MG63 (cell line): ENCODE measurements around the gene FAM25G. TPM values are rescaled to one million over a fixed set of nuclear protein-coding genes. Genes with fewer than 3 reads are reported as not detected.
"Not testable (repeated sequence)": the region's sequence is repeated elsewhere in the genome, so short reads cannot be mapped to it uniquely, and the experiment has no call there.

Experiments
- DNase-seq: peaks from one replicate; pipeline ENCODE4 v3.0.0-alpha.2; 2020
- H3K27me3 ChIP-seq: fragments of 250-450 bp; sonication (Bioruptor Pico); 2 replicates; pipeline ENCODE4 v1.5.1; 2020; ENCODE audit warnings: mild to moderate bottlenecking, moderate library complexity
- H3K36me3 ChIP-seq: fragments of 250-450 bp; sonication (Bioruptor Pico); 2 replicates; pipeline ENCODE4 v1.5.1; 2020; ENCODE audit warnings: mild to moderate bottlenecking, moderate library complexity
- H3K4me3 ChIP-seq: fragments of 250-450 bp; sonication (Bioruptor Pico); 2 replicates; pipeline ENCODE4 v1.5.1; 2020; ENCODE audit warnings: mild to moderate bottlenecking, moderate library complexity
- H3K9me3 ChIP-seq: fragments of 250-450 bp; sonication (Bioruptor Pico); 2 replicates; pipeline ENCODE4 v1.5.1; 2020; ENCODE audit warnings: mild to moderate bottlenecking, moderate library complexity
- total RNA-seq: library from RNA; depleted of rRNA; stranded (reverse); fragments of >200 nt; shearing (Covaris generic); gene quantifications from 2 replicates; pipeline ENCODE4 v1.2.3, GENCODE V29; 2014; ENCODE audit warnings: low replicate concordance

Gene FAM25G
- total RNA-seq, 1 experiment from 2014 or later = not detected

GRCh38 chr10:47472072-47472471 is 19.4 kb downstream of the FAM25G start:
- H3K4me3 ChIP-seq, H3K9me3 ChIP-seq, H3K27me3 ChIP-seq, H3K36me3 ChIP-seq, DNase-seq: not testable (repeated sequence)

GRCh38 chr10:47468731-47469528 is 22.6 kb downstream of the FAM25G start:
- not testable (repeated sequence) for H3K27me3 ChIP-seq, H3K4me3 ChIP-seq, DNase-seq

GRCh38 chr10:47467957-47468356 is 23.5 kb downstream of the FAM25G start:
- not testable (repeated sequence) for H3K4me3 ChIP-seq, H3K36me3 ChIP-seq, DNase-seq, H3K9me3 ChIP-seq, H3K27me3 ChIP-seq

More at GRCh38 chr10:47468731-47469528, 22.6 kb downstream of the FAM25G start:
- H3K36me3 ChIP-seq, H3K9me3 ChIP-seq: not testable (repeated sequence)

- H3K27me3 ChIP-seq, H3K36me3 ChIP-seq, H3K9me3 ChIP-seq, DNase-seq, H3K4me3 ChIP-seq: not testable (repeated sequence)
These were observed 24.0 kb downstream of the FAM25G start for GRCh38 chr10:47467458-47467857.

GRCh38 chr10:47465216-47465917 is 26.1 kb downstream of the FAM25G start:
- DNase-seq, H3K4me3 ChIP-seq, H3K9me3 ChIP-seq, H3K36me3 ChIP-seq, H3K27me3 ChIP-seq: not testable (repeated sequence)

GRCh38 chr10:47462577-47463358 is 28.7 kb downstream of the FAM25G start:
- not testable (repeated sequence) for H3K9me3 ChIP-seq, H3K36me3 ChIP-seq, H3K27me3 ChIP-seq, DNase-seq, H3K4me3 ChIP-seq

GRCh38 chr10:47461261-47461687 is 30.2 kb downstream of the FAM25G start:
- not testable (repeated sequence) for H3K36me3 ChIP-seq, H3K9me3 ChIP-seq, H3K27me3 ChIP-seq
- peak overlapping the region; percentile 16; the same call in 1 of the 2 replicates for H3K4me3 ChIP-seq
- DNase-seq = peak; percentile 86

- Histone ChIP-seq H3K4me3 (no peak overlapping the region), H3K36me3 (no peaks in the 10 kb centered on the region), H3K27me3 (no peaks in the 10 kb centered on the region), H3K9me3 (no peaks in the 10 kb centered on the region)
- no peak for DNase-seq
These were observed 32.9 kb downstream of the FAM25G start for GRCh38 chr10:47458466-47459154.

- no peak overlapping the region for H3K4me3 ChIP-seq
- no peaks in the 10 kb centered on the region for H3K9me3 ChIP-seq
- H3K27me3 ChIP-seq = no peaks in the 10 kb centered on the region
- no peak for DNase-seq
- no peaks in the 10 kb centered on the region for H3K36me3 ChIP-seq
These were observed 33.7 kb downstream of the FAM25G start for GRCh38 chr10:47457826-47458225.

GRCh38 chr10:47457528-47457820 is 34.0 kb downstream of the FAM25G start:
- H3K36me3 ChIP-seq = no peaks in the 10 kb centered on the region
- no peaks in the 10 kb centered on the region for H3K9me3 ChIP-seq
- no peaks in the 10 kb centered on the region for H3K27me3 ChIP-seq
- no peak overlapping the region for H3K4me3 ChIP-seq
- DNase-seq = no peak

- Histone ChIP-seq H3K4me3 (no peak overlapping the region), H3K36me3 (no peaks in the 10 kb centered on the region), H3K27me3 (no peaks in the 10 kb centered on the region)
These were observed 34.5 kb downstream of the FAM25G start for GRCh38 chr10:47456794-47457527.

GRCh38 chr10:47456079-47456785 is 35.3 kb downstream of the FAM25G start:
- H3K27me3 ChIP-seq = no peaks in the 10 kb centered on the region
- DNase-seq = no peak

More at GRCh38 chr10:47456794-47457527, 34.5 kb downstream of the FAM25G start:
- DNase-seq = no peak
- H3K9me3 ChIP-seq = no peaks in the 10 kb centered on the region

GRCh38 chr10:47455350-47456078 is 36.0 kb downstream of the FAM25G start:
- H3K27me3 ChIP-seq, H3K4me3 ChIP-seq, H3K9me3 ChIP-seq, H3K36me3 ChIP-seq, DNase-seq: not testable (repeated sequence)

More at GRCh38 chr10:47456079-47456785, 35.3 kb downstream of the FAM25G start:
- H3K9me3 ChIP-seq = no peaks in the 10 kb centered on the region
- H3K4me3 ChIP-seq = no peak overlapping the region
- H3K36me3 ChIP-seq = no peaks in the 10 kb centered on the region

- no peak overlapping the region for H3K4me3 ChIP-seq
- H3K36me3 ChIP-seq = no peaks in the 10 kb centered on the region
- H3K9me3 ChIP-seq = no peaks in the 10 kb centered on the region
- H3K27me3 ChIP-seq = no peaks in the 10 kb centered on the region
- no peak for DNase-seq
These were observed 36.8 kb downstream of the FAM25G start for GRCh38 chr10:47454780-47455058.

- no peak for DNase-seq
- H3K36me3 ChIP-seq = no peaks in the 10 kb centered on the region
- no peaks in the 10 kb centered on the region for H3K9me3 ChIP-seq
- H3K4me3 ChIP-seq = no peak overlapping the region
- no peaks in the 10 kb centered on the region for H3K27me3 ChIP-seq
These were observed 37.3 kb downstream of the FAM25G start for GRCh38 chr10:47454008-47454779.
